Measurements from ENCODE around the gene USF2. TPM values are rescaled to one million over a fixed set of nuclear protein-coding genes. Genes with fewer than 3 reads are reported as not detected.

The USF2 gene
- total RNA-seq, 2 donors from 2014 or later, result 86.5 to 108 TPM

GRCh38 chr19:35249146-35249847 lies 19.5 kb upstream of the USF2 start:
- peak overlapping the region; percentile 72 for H3K4me3 ChIP-seq
- no peak for TF ChIP-seq CTCF (IDR thresholded peaks at IDR 0.05)
- H3K27ac ChIP-seq, result peak overlapping the region; percentile 90
- intact Hi-C loops (cut with DNase I), result no loop called here
- DNase-seq, result peak; percentile 53
- no peaks in the 10 kb centered on the region for H3K9me3 ChIP-seq
- peak overlapping the region; percentile 80 to 85 for H3K9ac ChIP-seq (ENCODE audit: low read depth in 2 of 2, low read length in 2 of 2)
- H3K36me3 ChIP-seq, result no peaks in the 10 kb centered on the region
- no peaks in the 10 kb centered on the region for H3K4me1 ChIP-seq
- H3K27me3 ChIP-seq, result peaks cover 5% of the 10 kb centered on the region

- Histone ChIP-seq H3K4me1 (no peaks in the 10 kb centered on the region), H3K9ac (ENCODE audit: low read depth in 2 of 2, low read length in 2 of 2) (peak overlapping the region in 1 of 2 donors; percentile 80), H3K27me3 (peaks cover 5% of the 10 kb centered on the region), H3K9me3 (no peaks in the 10 kb centered on the region), H3K27ac (peak overlapping the region; percentile 90), H3K4me3 (peak overlapping the region; percentile 72), H3K36me3 (no peaks in the 10 kb centered on the region)
- TF ChIP-seq CTCF (IDR thresholded peaks at IDR 0.05), result no peak
- intact Hi-C loops (cut with DNase I), result no loop called here
- peak; percentile 19 for DNase-seq
These were observed 18.7 kb upstream of the USF2 start for GRCh38 chr19:35249848-35250711.

GRCh38 chr19:35251456-35251855 lies 17.3 kb upstream of the USF2 start:
- Histone ChIP-seq H3K27me3 (peaks cover 5% of the 10 kb centered on the region), H3K27ac (no peak overlapping the region), H3K4me3 (no peak overlapping the region), H3K9me3 (no peaks in the 10 kb centered on the region), H3K4me1 (no peaks in the 10 kb centered on the region), H3K36me3 (no peaks in the 10 kb centered on the region), H3K9ac (ENCODE audit: low read depth in 2 of 2, low read length in 2 of 2) (no peak overlapping the region)
- TF ChIP-seq CTCF (IDR thresholded peaks at IDR 0.05), result no peak
- peak; percentile 13 for DNase-seq
- intact Hi-C loops (cut with DNase I), result no loop called here

GRCh38 chr19:35253316-35254286 lies 15.2 kb upstream of the USF2 start:
- Histone ChIP-seq H3K27me3 (peaks cover 1% of the 10 kb centered on the region), H3K4me3 (no peak overlapping the region), H3K4me1 (no peaks in the 10 kb centered on the region), H3K9me3 (no peaks in the 10 kb centered on the region), H3K9ac (ENCODE audit: low read depth in 2 of 2, low read length in 2 of 2) (no peak overlapping the region), H3K27ac (no peak overlapping the region), H3K36me3 (no peaks in the 10 kb centered on the region)
- intact Hi-C loops (cut with DNase I), result no loop called here
- DNase-seq, result peak; percentile 12
- no peak for TF ChIP-seq CTCF (IDR thresholded peaks at IDR 0.05)

Data from colonic mucosa (tissue), 4 donors.